Left forelimb (tissue), 1 donor: ENCODE data around the gene EDDM13.
"Not testable (repeated sequence)": the region's sequence is repeated elsewhere in the genome, so short reads cannot be mapped to it uniquely, and the experiment has no call there.

Experiments
- DNase-seq: peaks from one replicate; pipeline ENCODE4 v3.0.0-alpha.2; 2018; ENCODE audit warnings: low spot score

Gene EDDM13

DNA sequence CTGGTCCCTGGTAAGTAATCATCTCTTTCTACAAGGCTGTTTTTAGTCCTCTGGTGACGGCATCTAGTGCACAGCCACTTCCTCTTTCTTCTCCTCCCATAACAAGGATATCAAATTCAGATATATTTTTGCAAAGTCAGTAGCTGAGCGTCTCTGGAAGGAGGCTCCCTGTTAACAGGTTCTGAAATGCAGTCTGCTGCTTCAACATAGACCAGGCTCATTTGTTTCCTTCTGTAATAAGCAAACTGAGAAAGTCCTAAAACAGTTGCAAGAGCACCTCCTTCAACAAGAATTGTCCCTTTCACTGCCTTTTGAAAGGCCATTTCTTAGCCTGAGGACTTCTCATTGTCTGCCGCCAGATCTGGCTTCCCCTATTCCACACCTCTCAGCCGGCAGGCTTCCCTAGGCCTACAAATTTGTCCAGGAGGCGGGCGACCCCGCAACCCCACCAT is 49.5 kb downstream of the EDDM13 start:
- DNase-seq, result no peak

DNA sequence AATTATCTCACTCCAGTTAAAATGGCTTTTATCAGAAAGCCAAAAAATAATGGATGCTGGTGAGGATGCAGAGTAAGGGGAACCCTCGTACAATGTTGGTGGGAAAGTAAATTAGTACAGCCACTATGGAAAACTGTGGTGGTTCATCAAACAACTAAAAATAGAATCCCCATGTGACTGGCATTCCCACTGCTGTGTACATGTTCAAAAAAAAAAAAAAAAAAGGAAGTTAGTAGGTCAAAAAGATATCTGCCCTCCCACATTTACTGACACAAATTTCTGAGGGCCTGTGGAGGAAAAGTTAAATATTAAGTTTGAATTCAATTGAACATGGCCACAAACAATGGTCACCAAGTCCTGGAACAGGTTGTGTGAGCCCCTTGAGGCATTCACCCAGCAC is 51.9 kb downstream of the EDDM13 start:
- no peak for DNase-seq

- DNase-seq, result no peak
Observed at GRCh38 chr19:56332695-56333094, 60.1 kb downstream of the EDDM13 start.

GRCh38 chr19:56333506-56333905 is 61.0 kb downstream of the EDDM13 start:
- no peak for DNase-seq

DNA sequence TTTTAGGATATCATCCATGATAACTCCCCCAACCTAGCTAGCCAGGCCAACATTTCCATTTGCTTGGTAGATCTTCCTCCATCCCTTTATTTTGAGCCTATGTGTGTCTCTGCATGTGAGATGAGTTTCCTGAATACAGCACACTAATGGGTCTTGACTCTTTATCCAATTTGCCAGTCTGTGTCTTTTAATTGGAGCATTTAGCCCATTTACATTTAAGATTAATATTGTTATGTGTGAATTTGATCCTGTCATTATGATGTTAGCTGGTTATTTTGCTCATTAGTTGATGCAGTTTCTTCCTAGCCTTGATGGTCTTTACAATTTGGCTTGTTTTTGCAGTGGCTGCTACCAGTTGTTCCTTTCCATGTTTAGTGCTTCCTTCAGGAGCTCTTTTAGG is 62.8 kb downstream of the EDDM13 start:
- not testable (repeated sequence) for DNase-seq

GRCh38 chr19:56337077-56337476 is 64.5 kb downstream of the EDDM13 start:
- DNase-seq, result not testable (repeated sequence)

GRCh38 chr19:56339031-56339430 is 66.5 kb downstream of the EDDM13 start:
- not testable (repeated sequence) for DNase-seq

DNA sequence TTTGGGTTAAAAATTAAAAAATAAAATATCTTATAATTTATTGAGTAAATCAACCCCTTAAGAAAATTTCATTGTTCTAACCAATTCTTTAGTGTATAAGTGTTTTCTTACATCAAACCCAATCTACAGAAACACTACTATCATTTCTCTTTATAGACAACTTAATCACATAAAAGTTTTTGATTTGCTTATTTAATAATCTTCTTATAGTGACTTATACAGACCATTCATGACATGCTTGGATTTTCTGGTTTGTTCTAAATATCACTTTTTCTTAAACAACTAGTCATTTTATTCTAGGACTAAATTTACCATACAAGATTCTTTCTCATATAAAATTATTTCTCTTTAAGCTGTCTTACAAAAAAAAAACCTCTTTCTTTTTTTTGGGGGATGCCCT is 69.4 kb downstream of the EDDM13 start:
- DNase-seq, result no peak

GRCh38 chr19:56347163-56347778 is 74.7 kb downstream of the EDDM13 start:
- no peak for DNase-seq

GRCh38 chr19:56348289-56348877 is 75.8 kb downstream of the EDDM13 start:
- no peak for DNase-seq

DNA sequence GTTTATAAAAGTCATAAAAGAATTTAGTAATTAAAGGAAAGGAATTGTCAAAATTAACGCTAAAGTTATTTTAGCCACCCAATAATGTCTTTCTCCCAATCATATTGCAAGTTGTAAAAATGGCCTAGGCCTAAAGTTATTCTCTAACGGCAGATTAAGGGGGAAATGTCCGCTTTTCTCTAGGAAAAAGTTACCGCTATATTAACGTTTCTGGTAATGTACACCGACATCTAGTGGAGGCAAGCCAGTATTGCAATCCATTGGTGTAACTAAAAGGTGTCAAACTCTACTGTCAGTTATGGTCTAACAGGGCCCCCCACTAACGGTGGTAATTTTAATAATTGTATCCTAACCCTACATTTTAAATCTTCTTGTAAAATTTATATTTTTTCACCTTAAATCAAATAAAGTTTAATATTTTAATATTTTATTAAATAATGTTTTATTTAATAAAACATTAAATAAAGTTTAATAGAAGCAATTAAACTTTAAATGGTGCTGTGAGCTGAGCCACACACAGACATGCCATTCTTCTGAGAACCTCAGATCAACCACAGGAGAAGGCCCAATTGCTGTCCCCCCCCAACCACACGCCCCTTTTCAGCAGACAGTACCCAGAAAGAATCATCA is 78.0 kb downstream of the EDDM13 start:
- no peak for DNase-seq

DNA sequence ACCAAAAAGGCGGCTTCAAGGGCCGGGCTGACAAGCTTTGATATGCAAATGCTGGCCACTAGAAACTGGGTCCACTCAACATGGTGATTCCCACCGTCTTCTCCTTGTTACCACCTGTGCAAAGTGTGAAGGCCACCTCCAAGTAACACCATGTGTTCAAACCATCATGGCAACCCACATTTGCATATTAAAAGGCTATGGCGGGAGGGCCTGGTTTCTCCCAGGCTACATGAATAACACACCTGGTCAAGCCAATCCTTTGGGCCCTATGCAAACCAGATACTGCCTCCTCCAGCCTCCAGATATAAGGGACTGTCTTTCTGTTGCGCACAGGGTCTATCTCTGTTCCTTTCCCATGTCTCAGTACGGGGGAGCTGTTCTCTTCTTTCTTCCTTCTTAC is 78.7 kb downstream of the EDDM13 start:
- no peak for DNase-seq

- no peak for DNase-seq
Observed at GRCh38 chr19:56355517-56355916, 83.0 kb downstream of the EDDM13 start.

- DNase-seq, result no peak
Observed at GRCh38 chr19:56356944-56357343, 84.4 kb downstream of the EDDM13 start.
